ENCODE data around the gene MAPK8IP3.

Gene MAPK8IP3

GRCh38 chr16:1775006-1775845, 69.2 kb downstream of the MAPK8IP3 start:
- H3K4me3 ChIP-seq (ENCODE audit: low read length): no peak overlapping the region
- DNase-seq (ENCODE audit: low read depth): no peak
- TF ChIP-seq CTCF (conservative IDR thresholded peaks at IDR 0.05; ENCODE audit: low read depth, low read length): no peak

- TF ChIP-seq CTCF (conservative IDR thresholded peaks at IDR 0.05; ENCODE audit: low read depth, low read length): no peak
- DNase-seq (ENCODE audit: low read depth): no peak
- no peak overlapping the region for H3K4me3 ChIP-seq (ENCODE audit: low read length)
Measured at GRCh38 chr16:1775846-1776671, 70.1 kb downstream of the MAPK8IP3 start.

GRCh38 chr16:1776672-1776955, 70.6 kb downstream of the MAPK8IP3 start:
- H3K4me3 ChIP-seq (ENCODE audit: low read length): no peak overlapping the region
- no peak for DNase-seq (ENCODE audit: low read depth)
- TF ChIP-seq CTCF (conservative IDR thresholded peaks at IDR 0.05; ENCODE audit: low read depth, low read length): no peak

GRCh38 chr16:1776991-1777374, 71.0 kb downstream of the MAPK8IP3 start:
- TF ChIP-seq CTCF (conservative IDR thresholded peaks at IDR 0.05; ENCODE audit: low read depth, low read length): no peak
- H3K4me3 ChIP-seq (ENCODE audit: low read length): no peak overlapping the region
- DNase-seq (ENCODE audit: low read depth): no peak

- H3K4me3 ChIP-seq (ENCODE audit: low read length): no peak overlapping the region
- TF ChIP-seq CTCF (conservative IDR thresholded peaks at IDR 0.05; ENCODE audit: low read depth, low read length): no peak
- DNase-seq (ENCODE audit: low read depth): no peak
Measured at GRCh38 chr16:1777375-1778199, 71.6 kb downstream of the MAPK8IP3 start.

GRCh38 chr16:1778200-1779179, 72.5 kb downstream of the MAPK8IP3 start:
- no peak overlapping the region for H3K4me3 ChIP-seq (ENCODE audit: low read length)
- no peak for TF ChIP-seq CTCF (conservative IDR thresholded peaks at IDR 0.05; ENCODE audit: low read depth, low read length)
- DNase-seq (ENCODE audit: low read depth): no peak

Data from retinal pigment epithelial cell (primary cell).